ENCODE measurements around the gene AKR1E2.
A peak's percentile ranks its signal among the peaks of the same experiment; 100 is the strongest.

Gene AKR1E2

GRCh38 chr10:4825868-4826791, at the start of gene AKR1E2:
Gene AKR1E2, plus strand, starts transcription at chr10:4826207. Its CDS starts 118 bp downstream, at chr10:4826325.
- peak; percentile 90 for DNase-seq

GRCh38 chr10:4776234-4776638, 49.8 kb upstream of the AKR1E2 start:
- no peak for DNase-seq

GRCh38 chr10:4778761-4779160, 47.2 kb upstream of the AKR1E2 start:
- no peak for DNase-seq

- DNase-seq = no peak
These were observed 45.9 kb upstream of the AKR1E2 start for GRCh38 chr10:4780091-4780490.

- peak; percentile 4 for DNase-seq
These were observed 45.2 kb upstream of the AKR1E2 start for GRCh38 chr10:4780782-4781181.

- DNase-seq = no peak
These were observed 44.1 kb upstream of the AKR1E2 start for GRCh38 chr10:4781955-4782354.

GRCh38 chr10:4784667-4785333, 41.2 kb upstream of the AKR1E2 start:
- no peak for DNase-seq

GRCh38 chr10:4786043-4786839, 39.8 kb upstream of the AKR1E2 start:
- DNase-seq = no peak

- no peak for DNase-seq
These were observed 36.0 kb upstream of the AKR1E2 start for GRCh38 chr10:4790045-4790444.

- no peak for DNase-seq
These were observed 35.1 kb upstream of the AKR1E2 start for GRCh38 chr10:4790922-4791321.

GRCh38 chr10:4792381-4792780, 33.6 kb upstream of the AKR1E2 start:
- DNase-seq = no peak

- DNase-seq = no peak
These were observed 24.6 kb upstream of the AKR1E2 start for GRCh38 chr10:4801405-4801804.

GRCh38 chr10:4802711-4803487, 23.1 kb upstream of the AKR1E2 start:
- no peak for DNase-seq

GRCh38 chr10:4803822-4804221, 22.2 kb upstream of the AKR1E2 start:
- DNase-seq = no peak

- DNase-seq = no peak
These were observed 21.5 kb upstream of the AKR1E2 start for GRCh38 chr10:4804465-4804864.

- DNase-seq = no peak
These were observed 19.5 kb upstream of the AKR1E2 start for GRCh38 chr10:4806534-4806933.

GRCh38 chr10:4807761-4808507, 18.1 kb upstream of the AKR1E2 start:
- DNase-seq = no peak

GRCh38 chr10:4809156-4809555, 16.9 kb upstream of the AKR1E2 start:
- no peak for DNase-seq

GRCh38 chr10:4810092-4810491, 15.9 kb upstream of the AKR1E2 start:
- no peak for DNase-seq

GRCh38 chr10:4812046-4812445, 14.0 kb upstream of the AKR1E2 start:
- DNase-seq = no peak

GRCh38 chr10:4813023-4813422, 13.0 kb upstream of the AKR1E2 start:
- DNase-seq = no peak

GRCh38 chr10:4813496-4813895, 12.5 kb upstream of the AKR1E2 start:
- DNase-seq = no peak

Data from NCI-H69 (cell line).